Measurements from ENCODE around the gene COMMD3. TPM values are rescaled to one million over a fixed set of nuclear protein-coding genes. Genes with fewer than 3 reads are reported as not detected.

COMMD3 gene
- total and polyA plus RNA-seq, 9 of the 15 experiments (the other 6 are each of a cell fraction or from before 2014, with no cell fraction given) = 50.7 to 217 (median 80.1) TPM

DNA sequence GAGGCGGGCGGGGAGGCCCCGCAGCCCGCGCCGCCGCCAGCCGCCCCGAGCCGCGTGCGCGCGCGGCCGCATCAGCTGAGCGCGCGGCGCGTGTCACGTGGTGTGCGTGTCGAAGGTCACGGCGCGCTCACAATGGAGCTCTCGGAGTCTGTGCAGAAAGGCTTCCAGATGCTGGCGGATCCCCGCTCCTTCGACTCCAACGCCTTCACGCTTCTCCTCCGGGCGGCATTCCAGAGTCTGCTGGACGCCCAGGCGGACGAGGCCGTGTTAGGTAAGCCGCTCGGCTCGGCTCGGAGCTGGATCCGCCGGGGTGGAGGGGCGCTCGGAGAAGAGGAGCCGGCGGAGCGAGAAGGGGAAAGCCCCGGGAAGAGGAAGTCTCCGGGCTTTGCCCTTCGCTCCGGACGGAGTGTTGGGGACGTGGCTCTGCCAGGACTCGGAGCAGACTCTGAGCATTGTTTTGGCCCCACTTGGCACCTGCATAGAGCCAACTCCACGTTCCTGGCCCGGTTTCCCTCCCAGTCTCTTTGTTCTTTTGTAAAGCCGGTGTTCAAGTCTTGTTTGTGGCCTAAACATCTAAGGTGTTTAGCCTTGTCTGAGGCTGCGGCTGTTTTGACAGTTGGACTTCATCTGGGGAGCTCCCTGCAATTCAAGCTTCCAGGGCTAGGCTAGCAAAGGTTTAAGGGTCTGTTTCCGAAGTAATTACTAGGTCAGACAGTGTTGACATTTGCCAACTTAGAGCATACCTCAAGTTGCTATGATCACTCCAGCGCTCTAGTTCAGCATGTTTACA lies at the start of gene COMMD3 (continued):
- TF ChIP-seq BACH1 (tag; IDR thresholded peaks at IDR 0.05) (no peak), IRF2 (CRISPR knock-in tag; IDR thresholded peaks at IDR 0.05) (no peak), ZBTB7A (IDR thresholded peaks at IDR 0.05; ENCODE audit: borderline replicate concordance, control insufficient read depth, low read depth, low read length) (no peak), DLX4 (CRISPR knock-in tag; IDR thresholded peaks at IDR 0.05) (no peak), C11orf30 (IDR thresholded peaks at IDR 0.05; ENCODE audit: low read depth) (peak; percentile 72; the same call in 1 of the 2 replicates), CBX8 (IDR thresholded peaks at IDR 0.05; ENCODE audit: borderline replicate concordance, extremely low read depth, low read depth, low read length, poor library complexity, severe bottlenecking) (no peak), ZNF318 (IDR thresholded peaks at IDR 0.05; ENCODE audit: borderline replicate concordance in 1 of 2, low read depth in 1 of 2) (peak in 1 of 2 experiments; percentile 50; a peak in 1 of 4 replicates), ZNF12 (CRISPR knock-in tag; IDR thresholded peaks at IDR 0.05) (no peak), HLTF (IDR thresholded peaks at IDR 0.05) (no peak), E2F6 (IDR thresholded peaks at IDR 0.05; ENCODE audit: borderline replicate concordance in 1 of 2, extremely low read depth in 1 of 2, insufficient read depth in 1 of 2, insufficient read length in 1 of 2, low read depth in 1 of 2, low read length in 1 of 2, poor library complexity in 1 of 2, severe bottlenecking in 1 of 2) (peak; percentile 77 to 88), PPARD (CRISPR knock-in tag; IDR thresholded peaks at IDR 0.05) (no peak)
- TF ChIP-seq, protein P1, sequence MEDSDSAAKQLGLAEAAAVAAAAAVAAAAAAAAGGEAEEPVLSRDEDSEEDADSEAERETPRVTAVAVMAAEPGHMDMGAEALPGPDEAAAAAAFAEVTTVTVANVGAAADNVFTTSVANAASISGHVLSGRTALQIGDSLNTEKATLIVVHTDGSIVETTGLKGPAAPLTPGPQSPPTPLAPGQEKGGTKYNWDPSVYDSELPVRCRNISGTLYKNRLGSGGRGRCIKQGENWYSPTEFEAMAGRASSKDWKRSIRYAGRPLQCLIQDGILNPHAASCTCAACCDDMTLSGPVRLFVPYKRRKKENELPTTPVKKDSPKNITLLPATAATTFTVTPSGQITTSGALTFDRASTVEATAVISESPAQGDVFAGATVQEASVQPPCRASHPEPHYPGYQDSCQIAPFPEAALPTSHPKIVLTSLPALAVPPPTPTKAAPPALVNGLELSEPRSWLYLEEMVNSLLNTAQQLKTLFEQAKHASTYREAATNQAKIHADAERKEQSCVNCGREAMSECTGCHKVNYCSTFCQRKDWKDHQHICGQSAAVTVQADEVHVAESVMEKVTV (CRISPR knock-in tag; IDR thresholded peaks at IDR 0.05) = no peak
- TF ChIP-seq, protein P2, sequence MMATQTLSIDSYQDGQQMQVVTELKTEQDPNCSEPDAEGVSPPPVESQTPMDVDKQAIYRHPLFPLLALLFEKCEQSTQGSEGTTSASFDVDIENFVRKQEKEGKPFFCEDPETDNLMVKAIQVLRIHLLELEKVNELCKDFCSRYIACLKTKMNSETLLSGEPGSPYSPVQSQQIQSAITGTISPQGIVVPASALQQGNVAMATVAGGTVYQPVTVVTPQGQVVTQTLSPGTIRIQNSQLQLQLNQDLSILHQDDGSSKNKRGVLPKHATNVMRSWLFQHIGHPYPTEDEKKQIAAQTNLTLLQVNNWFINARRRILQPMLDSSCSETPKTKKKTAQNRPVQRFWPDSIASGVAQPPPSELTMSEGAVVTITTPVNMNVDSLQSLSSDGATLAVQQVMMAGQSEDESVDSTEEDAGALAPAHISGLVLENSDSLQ (IDR thresholded peaks at IDR 0.05) = no peak

Data from K562 (cell line).